Lower leg skin (tissue), 4 donors: ENCODE results near the gene ABCG1. TPM values are rescaled to one million over a fixed set of nuclear protein-coding genes. Genes with fewer than 3 reads are reported as not detected.
A peak's percentile ranks its signal among the peaks of the same experiment; 100 is the strongest.

Experiments
- DNase-seq, 2 donors: peaks; one replicate each; pipeline ENCODE4 v3.0.0-alpha.2; 2019; ENCODE audit warnings: low spot score in 2 of 2
- H3K4me3 ChIP-seq: fragments of 200-600 bp; sonication (generic); 2 replicates; pipeline ENCODE4 v1.5.1; 2017; ENCODE audit warnings: mild to moderate bottlenecking, low read depth; ENCODE audit not compliant: poor library complexity, severe bottlenecking
- CTCF ChIP-seq, 3 donors: fragments of 450-650 bp; IDR thresholded peaks; one replicate each; pipeline ENCODE4 v1.5.1; 2016; ENCODE audit warnings: antibody characterized with exemption in 3 of 3, mild to moderate bottlenecking in 3 of 3, moderate library complexity in 2 of 3
- POLR2A ChIP-seq, 2 donors: fragments of 450-650 bp; IDR thresholded peaks; one replicate each; pipeline ENCODE4 v1.6.1; 2016 to 2017; ENCODE audit warnings: antibody characterized with exemption in 2 of 2, mild to moderate bottlenecking in 1 of 2, moderate library complexity in 1 of 2
- WGBS, 2 donors: methylation state at CpG; one replicate each; pipeline ENCODE4 v1.1.5; 2018; 5-methylcytosine and 5-hydroxymethylcytosine counted together
- intact Hi-C: fragments of 100-400 bp; cut with DNase I; formaldehyde crosslinking; loops from one replicate; pipeline ENCODE4 v1.15.0; 2023; ENCODE audit warnings: low total_unique reads
- total RNA-seq, 4 donors: library from RNA; depleted of rRNA; stranded (reverse); fragments of >200 nt; gene quantifications; one replicate each; pipeline ENCODE4 v1.1.0, GENCODE V29; 2016

The ABCG1 gene
- total RNA-seq, 4 donors from 2014 or later: 49.4 to 80.2 (median 52.7) TPM

GRCh38 chr21:42194863-42195262, 24.1 kb upstream of the ABCG1 start:
- WGBS, 2 donors: 73 to 86% methylated on average over 9 of the region's 9 CpGs
- TF ChIP-seq POLR2A (IDR thresholded peaks at IDR 0.05): no peak
- no peak for TF ChIP-seq CTCF (IDR thresholded peaks at IDR 0.05)
- intact Hi-C loops: no loop called here
- DNase-seq: no peak
- no peak overlapping the region for H3K4me3 ChIP-seq

GRCh38 chr21:42195378-42196031, 23.4 kb upstream of the ABCG1 start:
- DNase-seq: peak in 1 of 2 donors; percentile 85
- TF ChIP-seq POLR2A (IDR thresholded peaks at IDR 0.05) (no peak), CTCF (IDR thresholded peaks at IDR 0.05) (no peak)
- 72% methylated on average over 6 of the region's 6 CpGs for WGBS, 2 donors

GRCh38 chr21:42198929-42199867, 19.7 kb upstream of the ABCG1 start:
- H3K4me3 ChIP-seq: no peak overlapping the region
- TF ChIP-seq CTCF (IDR thresholded peaks at IDR 0.05) (no peak), POLR2A (IDR thresholded peaks at IDR 0.05) (no peak)
- intact Hi-C loops: no loop called here
- 53% methylated on average over 5 of the region's 5 CpGs for WGBS, 2 donors
- peak in 1 of 2 donors; percentile 43 for DNase-seq

More at GRCh38 chr21:42195378-42196031, 23.4 kb upstream of the ABCG1 start:
- H3K4me3 ChIP-seq: no peak overlapping the region
- intact Hi-C loops: no loop called here

DNA sequence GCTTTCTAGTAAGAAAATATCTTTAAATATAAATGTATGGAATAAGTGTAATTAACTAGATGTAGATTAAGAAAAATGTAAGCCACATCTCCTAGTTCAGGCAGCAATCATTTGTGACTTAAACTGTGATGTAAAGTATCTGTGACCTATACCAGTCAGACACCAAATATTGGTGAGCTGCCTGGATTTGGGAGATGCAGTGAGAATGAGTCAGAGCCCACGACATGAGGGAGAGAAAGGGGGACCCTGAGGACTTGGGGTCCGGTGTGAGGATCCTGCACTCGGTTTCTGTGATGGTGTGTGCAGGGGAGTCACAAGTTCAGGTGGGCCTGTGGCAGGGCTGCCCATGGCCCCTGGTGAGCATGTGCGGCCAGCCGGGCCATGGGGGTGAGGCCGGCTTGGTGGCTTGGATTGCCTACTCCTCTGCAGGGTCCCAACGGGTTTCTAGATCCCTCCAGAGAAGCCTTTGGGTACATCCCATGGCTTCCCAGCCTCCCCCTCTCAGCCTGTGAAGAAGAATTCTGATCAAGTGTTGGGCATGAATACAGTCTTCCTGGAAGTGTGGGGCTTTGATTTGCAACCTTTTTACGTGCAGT, 19.0 kb upstream of the ABCG1 start:
- H3K4me3 ChIP-seq: no peak overlapping the region
- DNase-seq: peak in 1 of 2 donors; percentile 67
- 78 to 82% methylated on average over 6 to 8 of the region's 8 CpGs for WGBS, 2 donors
- TF ChIP-seq POLR2A (IDR thresholded peaks at IDR 0.05): no peak
- no peak for TF ChIP-seq CTCF (IDR thresholded peaks at IDR 0.05)
- intact Hi-C loops: no loop called here

DNA sequence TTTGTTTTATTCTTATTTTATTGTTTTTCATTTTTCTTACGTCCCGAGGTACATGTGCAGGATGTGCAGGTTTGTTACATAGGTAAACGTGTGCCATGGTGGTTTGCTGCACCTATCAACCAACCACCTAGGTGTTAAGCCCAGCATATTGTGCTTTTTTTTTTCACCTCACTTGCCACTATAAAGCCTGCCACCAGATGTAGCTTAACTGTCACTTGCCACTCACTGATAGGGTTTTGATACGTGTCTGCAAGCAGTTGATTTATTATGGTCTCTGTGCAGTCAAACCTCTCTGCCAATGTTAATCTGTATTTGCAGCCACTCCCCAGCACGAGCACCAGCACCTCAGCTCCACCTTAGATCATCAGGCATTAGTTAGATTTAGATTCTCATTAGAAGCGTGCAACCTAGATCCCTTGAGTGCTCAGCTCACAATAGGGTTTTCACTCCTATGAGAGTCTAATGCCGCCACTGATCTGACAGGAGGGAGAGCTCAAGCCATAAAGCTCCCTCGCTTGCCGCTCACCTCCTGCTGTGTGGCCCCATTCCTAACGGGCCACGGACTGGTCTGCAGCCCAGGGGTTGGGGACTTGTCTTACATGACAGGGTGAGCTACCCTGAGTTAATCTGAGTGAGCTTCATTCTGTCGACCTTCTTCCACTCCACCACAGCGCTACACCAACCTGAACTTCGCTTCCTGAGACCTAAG, 17.9 kb upstream of the ABCG1 start:
- intact Hi-C loops: no loop called here
- no peak overlapping the region for H3K4me3 ChIP-seq
- WGBS, 2 donors: 69 to 74% methylated on average over 14 of the region's 14 CpGs
- DNase-seq: no peak
- no peak for TF ChIP-seq POLR2A (IDR thresholded peaks at IDR 0.05)
- TF ChIP-seq CTCF (IDR thresholded peaks at IDR 0.05): no peak
